Neuronal stem cell (in vitro differentiated cells): ENCODE data around the gene SLC1A7.

Source experiments
- DNase-seq: peaks from one replicate; pipeline ENCODE4 v3.0.0-alpha.2; 2013; ENCODE audit warnings: low spot score
- H2AFZ ChIP-seq: one replicate; pipeline ENCODE4 v1.6.1; 2013; ENCODE audit warnings: mild to moderate bottlenecking, low read length, inconsistent platforms
- H2AK5ac ChIP-seq: 2 replicates; pipeline ENCODE4 v1.6.1; 2013; ENCODE audit warnings: low read depth, mild to moderate bottlenecking, inconsistent platforms, low read length, moderate library complexity, mixed read lengths
- H2BK120ac ChIP-seq: 2 replicates; pipeline ENCODE4 v1.6.1; 2013; ENCODE audit warnings: low read depth, mild to moderate bottlenecking, inconsistent platforms, low read length, moderate library complexity, mixed read lengths
- H2BK12ac ChIP-seq: one replicate; pipeline ENCODE4 v1.6.1; 2013; ENCODE audit warnings: low read length, inconsistent platforms
- H2BK15ac ChIP-seq: 2 replicates; pipeline ENCODE4 v1.6.1; 2013; ENCODE audit warnings: mild to moderate bottlenecking, low read length, inconsistent platforms, mixed read lengths
- H2BK5ac ChIP-seq: one replicate; pipeline ENCODE4 v1.6.1; 2013; ENCODE audit warnings: inconsistent platforms, mild to moderate bottlenecking, low read length, moderate library complexity
- H3K14ac ChIP-seq: one replicate; pipeline ENCODE4 v1.6.1; 2013; ENCODE audit warnings: low read length, inconsistent platforms
- H3K18ac ChIP-seq: 2 replicates; pipeline ENCODE4 v1.6.1; 2013; ENCODE audit warnings: low read length, inconsistent platforms
- H3K23ac ChIP-seq: 2 replicates; pipeline ENCODE4 v1.6.1; 2013; ENCODE audit warnings: low read depth, mild to moderate bottlenecking, mixed read lengths, low read length, inconsistent platforms; ENCODE audit not compliant: poor library complexity
- H3K27ac ChIP-seq: replicated peaks from 3 replicates; pipeline ENCODE4 v1.5.1; 2013; ENCODE audit warnings: low read length, inconsistent platforms
- H3K27me3 ChIP-seq, 3 experiments: 2 replicates each; pipeline ENCODE4 v1.6.1; 2013; ENCODE audit warnings: low read length in 3 of 3, mild to moderate bottlenecking in 2 of 3, inconsistent platforms in 1 of 3, low read depth in 1 of 3, mixed read lengths in 1 of 3, moderate library complexity in 1 of 3; ENCODE audit not compliant: control insufficient read depth in 3 of 3, insufficient read depth in 3 of 3
- H3K36me3 ChIP-seq, 2 donors: replicated peaks in 1 of 2; 2 replicates each; pipeline ENCODE4 v1.6.1; 2013; ENCODE audit warnings: low read length in 2 of 2; ENCODE audit not compliant: control insufficient read depth in 2 of 2, insufficient read depth in 2 of 2
- H3K4ac ChIP-seq: 2 replicates; pipeline ENCODE4 v1.6.1; 2013; ENCODE audit warnings: inconsistent platforms, mild to moderate bottlenecking, low read length, moderate library complexity
- H3K4me1 ChIP-seq, 2 donors: 1 replicate in 1 of 2; 2 replicates in 1 of 2; pipeline ENCODE4 v1.6.1; 2013; ENCODE audit warnings: low read length in 2 of 2, low read depth in 1 of 2; ENCODE audit not compliant: control insufficient read depth in 2 of 2, insufficient read depth in 1 of 2
- H3K4me2 ChIP-seq: one replicate; pipeline ENCODE4 v1.6.1; 2013; ENCODE audit warnings: mild to moderate bottlenecking, low read length, inconsistent platforms; ENCODE audit not compliant: insufficient read depth, poor library complexity, severe bottlenecking
- H3K4me3 ChIP-seq, 2 donors: 2 replicates each; pipeline ENCODE4 v1.5.1; 2013; ENCODE audit warnings: low read length in 2 of 2, mild to moderate bottlenecking in 2 of 2, inconsistent platforms in 1 of 2, moderate library complexity in 1 of 2
- H3K79me1 ChIP-seq: one replicate; pipeline ENCODE4 v1.6.1; 2013; ENCODE audit warnings: low read depth, mild to moderate bottlenecking, inconsistent platforms, low read length, moderate library complexity
- H3K9ac ChIP-seq: one replicate; pipeline ENCODE4 v1.6.1; 2013; ENCODE audit warnings: mild to moderate bottlenecking, low read depth, low read length, inconsistent platforms; ENCODE audit not compliant: poor library complexity
- H3K9me3 ChIP-seq, 2 donors: replicated peaks in 1 of 2; 2 replicates each; pipeline versions ENCODE3 to v1.6.1; 2013; ENCODE audit warnings: low read length in 2 of 2, mild to moderate bottlenecking in 2 of 2, inconsistent platforms in 1 of 2, low read depth in 1 of 2, mixed read lengths in 1 of 2, moderate library complexity in 1 of 2; ENCODE audit not compliant: control insufficient read depth in 2 of 2, insufficient read depth in 1 of 2
- H4K8ac ChIP-seq: one replicate; pipeline ENCODE4 v1.6.1; 2013; ENCODE audit warnings: low read depth, mild to moderate bottlenecking, inconsistent platforms, low read length, moderate library complexity
- H4K91ac ChIP-seq: one replicate; pipeline ENCODE4 v1.6.1; 2013; ENCODE audit warnings: low read length, low read depth, mild to moderate bottlenecking, inconsistent platforms; ENCODE audit not compliant: poor library complexity
- WGBS, 2 donors: extraction: QIAGEN DNeasy Blood & Tissue Kit; methylation state at CpG; one replicate each; pipeline ENCODE4 v1.1.7; 2013; ENCODE audit warnings: missing lambda C conversion rate in 2 of 2, mixed read lengths in 1 of 2; ENCODE audit not compliant: insufficient read length in 2 of 2, insufficient replicate concordance in 1 of 2; ENCODE audit errors: extremely low coverage in 2 of 2; 5-methylcytosine and 5-hydroxymethylcytosine counted together

Gene SLC1A7

GRCh38 chr1:53089478-53090226 is 52.8 kb downstream of the SLC1A7 start:
- Histone ChIP-seq H2AFZ (no peak overlapping the region), H3K79me1 (no peaks in the 10 kb centered on the region), H3K9me3 (peaks cover 0 to under 1% of the 10 kb centered on the region in 2 donors), H3K14ac (peak overlapping the region; percentile 83), H2BK12ac (no peak overlapping the region), H3K23ac (peak overlapping the region; percentile 17), H2AK5ac (no peak overlapping the region), H3K18ac (peak overlapping the region; percentile 84), H3K4me2 (no peak overlapping the region), H3K27ac (no peak overlapping the region), H4K91ac (no peak overlapping the region), H3K4me3 (no peak overlapping the region), H3K9ac (no peak overlapping the region), H4K8ac (no peak overlapping the region), H2BK5ac (no peak overlapping the region), H3K4ac (no peak overlapping the region), H3K27me3 (peaks cover 0 to 43% (median 0%) of the 10 kb centered on the region in 3 experiments), H3K4me1 (peaks cover 0 to 7% of the 10 kb centered on the region in 2 donors), H2BK120ac (no peak overlapping the region), H2BK15ac (peak overlapping the region; percentile 90), H3K36me3 (no peaks in the 10 kb centered on the region)
- no CpG with 5 or more reads among the region's 11 CpGs for WGBS, 2 donors
- DNase-seq: no peak

GRCh38 chr1:53088616-53089300 is 53.7 kb downstream of the SLC1A7 start:
- no CpG with 5 or more reads among the region's 19 CpGs for WGBS, 2 donors
- H2BK12ac ChIP-seq: no peak overlapping the region
- H3K79me1 ChIP-seq: no peaks in the 10 kb centered on the region
- no peak overlapping the region for H2BK120ac ChIP-seq
- H3K23ac ChIP-seq: peak overlapping the region; percentile 83
- DNase-seq: no peak
- no peak overlapping the region for H3K27ac ChIP-seq
- H2BK5ac ChIP-seq: no peak overlapping the region
- no peak overlapping the region for H3K9ac ChIP-seq
- H3K4me2 ChIP-seq: no peak overlapping the region
- no peak overlapping the region for H3K4ac ChIP-seq
- H2AK5ac ChIP-seq: no peak overlapping the region
- H2AFZ ChIP-seq: no peak overlapping the region
- H4K8ac ChIP-seq: no peak overlapping the region
- peak overlapping the region; percentile 15 for H3K18ac ChIP-seq
- peaks cover 0 to 7% of the 10 kb centered on the region in 2 donors for H3K4me1 ChIP-seq
- H3K9me3 ChIP-seq: peaks cover 0 to 2% of the 10 kb centered on the region in 2 donors
- no peak overlapping the region for H2BK15ac ChIP-seq
- no peak overlapping the region for H4K91ac ChIP-seq
- H3K36me3 ChIP-seq: no peaks in the 10 kb centered on the region
- H3K14ac ChIP-seq: no peak overlapping the region
- H3K4me3 ChIP-seq: no peak overlapping the region
- peaks cover 0 to 44% (median 0%) of the 10 kb centered on the region in 3 experiments for H3K27me3 ChIP-seq

GRCh38 chr1:53087332-53088285 is 54.8 kb downstream of the SLC1A7 start:
- DNase-seq: no peak
- Histone ChIP-seq H2AK5ac (peak overlapping the region; percentile 3), H3K4me3 (no peak overlapping the region), H2BK120ac (no peak overlapping the region), H3K9ac (no peak overlapping the region), H3K27ac (no peak overlapping the region), H2BK12ac (no peak overlapping the region), H2BK15ac (no peak overlapping the region), H2BK5ac (no peak overlapping the region), H3K36me3 (no peaks in the 10 kb centered on the region), H3K14ac (no peak overlapping the region), H3K9me3 (peaks cover 0 to 2% of the 10 kb centered on the region in 2 donors), H3K4me1 (peaks cover 0 to 10% of the 10 kb centered on the region in 2 donors), H4K8ac (no peak overlapping the region), H3K79me1 (no peaks in the 10 kb centered on the region), H2AFZ (peak overlapping the region; percentile 61), H3K4me2 (no peak overlapping the region), H3K18ac (peak overlapping the region; percentile 31), H3K27me3 (peaks cover 0 to 49% (median 0%) of the 10 kb centered on the region in 3 experiments), H3K4ac (no peak overlapping the region), H4K91ac (no peak overlapping the region), H3K23ac (no peak overlapping the region)
- no CpG with 5 or more reads among the region's 27 CpGs for WGBS, 2 donors
